ENCODE data around the gene PTGER3. TPM values are rescaled to one million over a fixed set of nuclear protein-coding genes. Genes with fewer than 3 reads are reported as not detected.

The PTGER3 gene
- total and polyA plus RNA-seq, 2 donors (not counting 1 experiment from before 2014, with no cell fraction given), result 0.89 to 1.5 TPM

DNA sequence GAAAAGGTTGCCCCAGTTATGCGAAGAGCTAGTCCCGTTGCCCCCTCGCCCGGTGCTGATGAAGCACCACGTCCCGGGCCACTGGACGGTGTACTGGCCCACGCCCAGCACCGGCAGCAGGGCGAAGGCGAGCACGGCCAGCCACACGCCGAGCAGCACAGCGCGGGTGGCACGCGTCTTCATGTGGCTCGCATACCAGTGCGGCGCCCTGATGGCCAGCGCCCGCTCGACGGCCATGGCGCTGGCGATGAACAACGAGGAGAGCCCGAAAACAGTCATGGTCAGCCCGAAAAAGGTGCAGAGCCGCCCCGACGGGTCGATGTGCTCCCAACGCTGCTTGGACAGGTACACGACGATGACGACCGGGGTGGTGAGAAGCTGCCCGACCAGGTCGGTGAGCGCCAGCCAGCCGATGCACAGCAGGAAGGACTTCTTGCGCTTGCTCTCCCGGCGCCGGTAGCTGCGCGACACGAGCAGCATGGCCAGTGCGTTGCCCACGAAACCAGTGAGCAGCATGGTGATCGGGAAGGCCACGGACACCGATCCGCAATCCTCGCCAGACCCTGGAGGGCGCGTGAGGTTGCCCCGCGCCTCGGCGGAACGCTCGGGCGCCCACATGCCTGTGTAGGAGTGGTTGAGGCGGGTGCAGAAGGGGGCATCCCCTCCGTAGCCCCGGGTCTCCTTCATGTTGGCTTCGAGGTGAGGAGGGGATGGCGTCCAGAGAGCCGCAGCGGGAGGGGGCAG lies 553 bp downstream of the PTGER3 start:
- H3K4me2 ChIP-seq (ENCODE audit: extremely low read depth, insufficient read depth, low read length), result peak overlapping the region; percentile 88
- no peaks in the 10 kb centered on the region for H3K36me3 ChIP-seq (ENCODE audit: control insufficient read depth, insufficient read depth, low read length)
- no peaks in the 10 kb centered on the region for H3K9me3 ChIP-seq (ENCODE audit: control insufficient read depth, insufficient read depth, low read depth, low read length)
- H3K79me2 ChIP-seq (ENCODE audit: control insufficient read depth, insufficient read depth, low read length), result no peaks in the 10 kb centered on the region
- H2AFZ ChIP-seq (ENCODE audit: low read length), result peak overlapping the region; percentile 93
- H3K4me1 ChIP-seq (ENCODE audit: control insufficient read depth, extremely low read depth, insufficient read depth, low read length), result no peaks in the 10 kb centered on the region
- H3K27ac ChIP-seq (ENCODE audit: insufficient read depth, low read length), result no peak overlapping the region
- peak overlapping the region; percentile 2 for H3K9ac ChIP-seq (ENCODE audit: insufficient read depth, low read length)
- DNase-seq (ENCODE audit: low read depth in 2 of 2), result no peak
- peaks cover 21% of the 10 kb centered on the region for H3K27me3 ChIP-seq (ENCODE audit: control insufficient read depth, insufficient read depth, low read length)
- TF ChIP-seq EZH2 (IDR thresholded peaks at IDR 0.05; ENCODE audit: low read length, missing control alignments), result peak; percentile 80
- TF ChIP-seq, protein P1, sequence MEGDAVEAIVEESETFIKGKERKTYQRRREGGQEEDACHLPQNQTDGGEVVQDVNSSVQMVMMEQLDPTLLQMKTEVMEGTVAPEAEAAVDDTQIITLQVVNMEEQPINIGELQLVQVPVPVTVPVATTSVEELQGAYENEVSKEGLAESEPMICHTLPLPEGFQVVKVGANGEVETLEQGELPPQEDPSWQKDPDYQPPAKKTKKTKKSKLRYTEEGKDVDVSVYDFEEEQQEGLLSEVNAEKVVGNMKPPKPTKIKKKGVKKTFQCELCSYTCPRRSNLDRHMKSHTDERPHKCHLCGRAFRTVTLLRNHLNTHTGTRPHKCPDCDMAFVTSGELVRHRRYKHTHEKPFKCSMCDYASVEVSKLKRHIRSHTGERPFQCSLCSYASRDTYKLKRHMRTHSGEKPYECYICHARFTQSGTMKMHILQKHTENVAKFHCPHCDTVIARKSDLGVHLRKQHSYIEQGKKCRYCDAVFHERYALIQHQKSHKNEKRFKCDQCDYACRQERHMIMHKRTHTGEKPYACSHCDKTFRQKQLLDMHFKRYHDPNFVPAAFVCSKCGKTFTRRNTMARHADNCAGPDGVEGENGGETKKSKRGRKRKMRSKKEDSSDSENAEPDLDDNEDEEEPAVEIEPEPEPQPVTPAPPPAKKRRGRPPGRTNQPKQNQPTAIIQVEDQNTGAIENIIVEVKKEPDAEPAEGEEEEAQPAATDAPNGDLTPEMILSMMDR (conservative IDR thresholded peaks at IDR 0.05 in 1 of 2, IDR thresholded peaks at IDR 0.05 in 1 of 2; ENCODE audit: low read depth in 1 of 2, low read length in 2 of 2), result no peak
- H4K20me1 ChIP-seq (ENCODE audit: control insufficient read depth, extremely low read depth, insufficient read depth, low read length), result no peaks in the 10 kb centered on the region
- H3K4me3 ChIP-seq (replicated peaks in 1 of 4; ENCODE audit: control extremely low read depth in 1 of 4, insufficient read depth in 1 of 4, low read depth in 3 of 4, low read length in 4 of 4), result peak overlapping the region; percentile 38 to 59 (median 51)

DNA sequence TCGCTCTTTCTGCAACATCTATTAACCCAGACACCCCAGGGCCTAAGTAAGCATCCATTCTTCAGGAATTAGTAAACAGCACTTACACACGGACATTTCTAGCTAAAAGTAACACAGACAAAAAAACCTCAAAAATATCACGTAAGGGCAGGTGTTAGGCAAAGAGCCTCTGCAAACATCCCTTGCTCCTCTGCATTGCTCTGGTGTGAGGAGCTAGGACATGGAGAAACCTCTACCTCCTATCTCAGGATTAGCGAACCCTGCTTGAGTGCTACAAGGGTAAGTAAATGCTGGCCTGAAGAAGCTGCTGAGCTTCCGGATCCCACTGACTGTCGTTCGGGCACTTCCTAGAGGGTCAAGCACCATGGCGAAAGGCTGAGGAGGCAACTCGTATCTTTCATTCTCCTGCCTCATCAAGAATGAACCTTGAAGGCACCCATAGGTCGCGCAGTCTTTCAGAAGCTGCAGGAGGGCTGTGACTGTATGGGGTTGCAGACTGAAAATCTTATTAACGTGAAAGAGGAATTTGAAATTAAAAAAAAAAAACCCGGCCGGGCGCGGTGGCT lies 2.1 kb downstream of the PTGER3 start:
- H3K27me3 ChIP-seq (ENCODE audit: control insufficient read depth, insufficient read depth, low read length), result peaks cover 21% of the 10 kb centered on the region
- no peaks in the 10 kb centered on the region for H3K9me3 ChIP-seq (ENCODE audit: control insufficient read depth, insufficient read depth, low read depth, low read length)
- no peaks in the 10 kb centered on the region for H3K36me3 ChIP-seq (ENCODE audit: control insufficient read depth, insufficient read depth, low read length)
- H3K9ac ChIP-seq (ENCODE audit: insufficient read depth, low read length), result no peak overlapping the region
- TF ChIP-seq EZH2 (IDR thresholded peaks at IDR 0.05; ENCODE audit: low read length, missing control alignments), result no peak
- TF ChIP-seq, protein P1 (conservative IDR thresholded peaks at IDR 0.05 in 1 of 2, IDR thresholded peaks at IDR 0.05 in 1 of 2; ENCODE audit: low read depth in 1 of 2, low read length in 2 of 2), result no peak
- no peaks in the 10 kb centered on the region for H3K79me2 ChIP-seq (ENCODE audit: control insufficient read depth, insufficient read depth, low read length)
- H3K4me1 ChIP-seq (ENCODE audit: control insufficient read depth, extremely low read depth, insufficient read depth, low read length), result no peaks in the 10 kb centered on the region
- H3K4me3 ChIP-seq (replicated peaks in 1 of 4; ENCODE audit: control extremely low read depth in 1 of 4, insufficient read depth in 1 of 4, low read depth in 3 of 4, low read length in 4 of 4), result no peak overlapping the region
- H3K4me2 ChIP-seq (ENCODE audit: extremely low read depth, insufficient read depth, low read length), result no peak overlapping the region
- H3K27ac ChIP-seq (ENCODE audit: insufficient read depth, low read length), result no peak overlapping the region
- H4K20me1 ChIP-seq (ENCODE audit: control insufficient read depth, extremely low read depth, insufficient read depth, low read length), result no peaks in the 10 kb centered on the region
- H2AFZ ChIP-seq (ENCODE audit: low read length), result no peak overlapping the region
- no peak for DNase-seq (ENCODE audit: low read depth in 2 of 2)

DNA sequence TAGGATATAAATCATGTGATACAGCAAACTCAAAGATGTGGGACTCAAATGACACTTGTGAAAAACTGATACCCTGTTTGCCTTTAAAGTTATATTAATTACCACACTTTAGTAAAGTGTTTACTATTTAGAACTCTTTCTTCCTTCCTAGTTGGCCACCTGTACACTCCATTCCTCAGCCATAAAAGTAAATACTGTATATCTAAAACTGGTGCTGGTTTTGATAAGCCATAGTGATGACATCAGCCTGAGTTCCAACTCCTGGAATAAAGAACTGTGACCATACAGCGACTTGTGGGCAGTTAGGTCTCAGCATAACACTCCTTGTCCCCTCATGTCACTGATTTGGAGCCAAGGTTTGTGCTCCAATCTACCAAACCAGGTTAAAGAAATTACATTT lies 2.8 kb downstream of the PTGER3 start:
- no peaks in the 10 kb centered on the region for H3K79me2 ChIP-seq (ENCODE audit: control insufficient read depth, insufficient read depth, low read length)
- H3K4me2 ChIP-seq (ENCODE audit: extremely low read depth, insufficient read depth, low read length), result no peak overlapping the region
- H3K36me3 ChIP-seq (ENCODE audit: control insufficient read depth, insufficient read depth, low read length), result no peaks in the 10 kb centered on the region
- no peak overlapping the region for H2AFZ ChIP-seq (ENCODE audit: low read length)
- DNase-seq (ENCODE audit: low read depth in 2 of 2), result no peak
- peaks cover 21% of the 10 kb centered on the region for H3K27me3 ChIP-seq (ENCODE audit: control insufficient read depth, insufficient read depth, low read length)
- no peak overlapping the region for H3K4me3 ChIP-seq (replicated peaks in 1 of 4; ENCODE audit: control extremely low read depth in 1 of 4, insufficient read depth in 1 of 4, low read depth in 3 of 4, low read length in 4 of 4)
- H3K27ac ChIP-seq (ENCODE audit: insufficient read depth, low read length), result no peak overlapping the region
- no peak for TF ChIP-seq EZH2 (IDR thresholded peaks at IDR 0.05; ENCODE audit: low read length, missing control alignments)
- TF ChIP-seq, protein P1 (conservative IDR thresholded peaks at IDR 0.05 in 1 of 2, IDR thresholded peaks at IDR 0.05 in 1 of 2; ENCODE audit: low read depth in 1 of 2, low read length in 2 of 2), result no peak
- H3K9ac ChIP-seq (ENCODE audit: insufficient read depth, low read length), result no peak overlapping the region
- H3K9me3 ChIP-seq (ENCODE audit: control insufficient read depth, insufficient read depth, low read depth, low read length), result no peaks in the 10 kb centered on the region
- H3K4me1 ChIP-seq (ENCODE audit: control insufficient read depth, extremely low read depth, insufficient read depth, low read length), result no peaks in the 10 kb centered on the region
- no peaks in the 10 kb centered on the region for H4K20me1 ChIP-seq (ENCODE audit: control insufficient read depth, extremely low read depth, insufficient read depth, low read length)
